Eye (tissue), 1 donor: ENCODE results near the gene SLC25A25.
A peak's percentile ranks its signal among the peaks of the same experiment; 100 is the strongest.
"Not testable (repeated sequence)": the region's sequence is repeated elsewhere in the genome, so short reads cannot be mapped to it uniquely, and the experiment has no call there.

Source experiments
- DNase-seq: peaks from one replicate; pipeline ENCODE4 v3.0.0-alpha.2; 2015

The SLC25A25 gene

DNA sequence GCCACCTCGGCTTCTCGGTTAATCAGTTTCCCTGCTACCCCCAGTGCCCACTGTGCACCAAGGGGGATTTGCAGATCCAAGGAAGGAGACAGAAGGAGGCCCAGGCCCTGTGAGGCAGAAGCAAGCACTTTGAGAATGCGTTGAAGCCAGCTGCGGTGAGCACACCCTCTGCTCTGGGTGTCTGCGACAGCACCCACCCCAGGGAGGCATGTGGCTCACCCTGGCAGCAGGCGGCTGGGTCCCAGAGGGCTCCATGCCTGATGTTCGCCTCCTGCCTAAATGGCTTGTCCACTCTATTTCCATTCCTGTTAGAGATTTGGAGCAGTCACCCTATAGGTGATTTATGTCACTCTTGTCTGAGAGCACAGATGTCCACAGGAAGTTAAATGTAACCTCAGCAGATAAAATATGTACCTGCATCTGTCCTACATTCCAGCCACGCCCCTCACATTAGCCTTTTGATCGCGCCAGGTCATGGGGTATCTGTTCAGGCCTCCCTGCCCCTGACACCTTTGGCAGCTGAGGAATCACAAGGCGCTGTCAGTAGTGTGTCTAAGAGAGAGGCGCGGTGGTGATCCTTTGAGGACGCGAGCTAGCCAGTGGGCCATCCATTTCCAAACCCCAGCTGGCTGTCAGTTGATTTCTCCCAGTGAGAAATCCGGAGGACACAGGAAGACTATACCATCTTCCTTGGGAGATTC lies 31.3 kb downstream of the SLC25A25 start:
- DNase-seq: no peak

DNA sequence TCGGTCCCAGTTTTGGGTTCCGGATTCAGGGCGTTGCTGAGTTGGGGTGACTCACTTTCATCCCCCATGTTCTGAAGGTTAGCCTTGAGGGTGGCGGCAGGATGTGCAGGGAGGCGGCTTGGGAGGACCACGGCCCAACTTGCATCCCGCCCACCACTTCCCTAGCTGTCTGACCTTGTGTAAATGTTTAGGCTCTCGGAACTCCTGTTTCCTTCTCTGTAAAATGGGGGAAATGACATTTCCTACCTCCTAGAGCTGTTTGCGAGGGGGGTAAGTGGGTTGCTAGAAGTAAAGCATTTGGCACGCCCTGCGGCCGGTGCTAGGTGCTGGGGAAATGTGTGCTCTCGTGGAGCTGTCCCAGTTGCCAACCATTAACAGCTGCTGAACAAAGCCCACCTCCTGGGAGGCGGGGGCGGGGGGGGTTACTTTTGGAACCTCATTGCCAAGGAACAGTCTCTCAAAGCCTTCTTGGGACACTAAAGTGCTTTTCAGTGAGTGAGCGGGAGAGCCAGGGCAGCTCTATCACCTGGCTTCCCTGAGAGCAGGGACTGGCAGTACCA lies 32.0 kb downstream of the SLC25A25 start:
- no peak for DNase-seq

DNA sequence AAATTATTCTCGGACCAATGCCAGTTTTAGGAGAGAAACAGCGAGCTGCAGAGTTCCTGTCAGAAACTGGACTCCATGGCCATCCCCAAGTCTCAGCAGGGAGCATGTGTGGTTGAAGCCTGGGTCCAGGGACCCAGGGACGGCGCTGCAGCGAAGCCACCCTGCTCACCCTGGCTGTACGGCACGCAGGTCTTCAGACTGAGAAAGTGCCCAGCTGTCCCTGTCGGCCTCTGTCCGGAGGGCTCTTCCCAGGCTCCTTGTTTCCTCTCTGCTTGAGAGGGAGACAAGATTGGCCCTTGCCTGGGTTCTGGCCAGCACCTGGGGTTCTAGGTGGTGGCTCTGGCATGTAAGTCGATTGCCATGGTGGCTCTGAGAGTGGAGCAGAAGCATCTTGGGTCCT lies 32.5 kb downstream of the SLC25A25 start:
- DNase-seq: no peak

DNA sequence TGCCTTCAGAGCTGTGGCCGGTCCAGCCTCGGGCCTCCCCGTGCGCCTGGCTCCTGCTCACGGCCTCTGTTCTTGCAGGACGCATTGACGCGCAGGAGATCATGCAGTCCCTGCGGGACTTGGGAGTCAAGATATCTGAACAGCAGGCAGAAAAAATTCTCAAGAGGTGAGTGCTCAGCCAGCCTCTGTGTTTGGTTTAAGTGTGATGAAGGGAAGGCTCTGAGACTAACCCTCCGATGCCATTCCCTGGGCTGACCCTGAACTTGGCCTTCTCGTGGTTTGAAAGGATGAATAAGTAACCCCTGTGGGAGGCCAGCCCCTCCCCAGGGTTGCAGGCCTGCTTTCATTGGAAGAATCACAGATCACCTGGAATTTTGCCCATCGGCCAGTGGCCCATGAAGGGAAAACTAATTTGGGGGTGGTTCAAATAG lies 33.2 kb downstream of the SLC25A25 start:
- no peak for DNase-seq

DNA sequence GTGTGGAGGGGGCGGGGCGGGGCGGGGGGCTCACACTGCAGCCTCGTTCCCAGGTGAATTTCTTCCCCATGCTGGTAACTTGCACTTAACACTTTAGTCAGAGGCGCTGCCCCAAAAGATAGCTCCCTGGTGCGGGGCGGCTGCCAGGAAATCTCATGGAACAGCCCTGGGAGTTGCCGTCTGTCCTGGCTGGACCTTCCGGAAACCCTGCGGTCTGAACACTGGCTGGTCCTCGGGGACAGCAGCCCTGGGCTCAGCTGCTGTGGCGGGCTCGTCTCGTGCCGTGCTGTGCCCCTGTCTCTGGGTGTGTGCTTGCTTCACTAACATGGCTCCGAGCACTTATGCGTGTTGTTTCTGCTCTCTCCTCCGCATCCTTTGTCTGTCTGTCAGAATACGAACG lies 33.7 kb downstream of the SLC25A25 start:
- peak; percentile 27 for DNase-seq

DNA sequence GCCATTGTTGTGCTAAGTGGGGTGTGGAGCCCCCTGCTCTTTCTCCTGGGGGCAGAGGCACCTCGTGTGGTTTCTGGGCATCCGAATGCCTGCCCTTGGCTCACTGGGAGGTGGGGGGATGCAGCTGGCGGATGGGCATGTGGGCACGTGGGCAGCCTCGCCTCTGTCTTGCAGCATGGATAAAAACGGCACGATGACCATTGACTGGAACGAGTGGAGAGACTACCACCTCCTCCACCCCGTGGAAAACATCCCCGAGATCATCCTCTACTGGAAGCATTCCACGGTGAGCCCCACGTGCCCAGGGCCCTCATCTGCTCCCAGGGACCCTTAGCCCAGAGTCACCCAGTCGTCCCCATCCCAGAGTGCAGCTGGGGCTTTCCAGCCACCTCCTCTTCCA lies 34.2 kb downstream of the SLC25A25 start:
- no peak for DNase-seq

DNA sequence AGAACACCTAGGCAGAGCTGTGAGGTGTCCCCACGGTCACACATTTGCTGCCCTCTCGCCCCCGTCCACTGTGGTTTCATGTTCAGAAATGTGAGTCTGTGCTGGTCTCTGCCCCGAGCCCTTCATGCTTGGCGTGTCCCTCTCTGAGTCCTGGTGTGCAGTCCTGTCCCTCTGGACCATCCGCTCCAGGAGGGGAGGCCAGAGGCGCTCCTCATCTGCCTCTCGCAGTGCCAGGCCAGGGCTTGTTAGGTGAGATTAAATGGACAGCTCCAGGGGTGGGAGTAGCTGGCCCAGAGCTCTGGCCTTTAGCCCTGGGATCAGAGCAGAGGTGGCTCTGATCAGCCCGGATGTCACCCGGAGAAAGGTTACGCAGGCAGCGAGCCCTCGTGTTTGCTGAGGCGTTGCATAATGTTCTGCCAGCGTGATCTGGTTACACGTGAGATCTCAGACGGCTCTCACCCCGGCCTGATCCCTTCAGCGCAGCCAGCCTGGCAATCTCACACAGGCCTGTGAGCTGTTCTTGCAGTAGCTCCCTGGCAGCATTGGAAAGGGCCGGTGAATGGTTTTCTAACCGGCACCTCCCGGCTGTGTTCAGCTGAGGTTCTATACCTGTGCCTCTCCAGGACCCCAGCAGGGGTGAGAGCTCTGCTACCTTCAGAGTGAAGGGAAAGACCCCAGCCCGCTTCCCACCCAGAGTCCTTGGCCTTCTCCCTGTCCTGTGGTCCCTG lies 35.0 kb downstream of the SLC25A25 start:
- peak; percentile 58 for DNase-seq

DNA sequence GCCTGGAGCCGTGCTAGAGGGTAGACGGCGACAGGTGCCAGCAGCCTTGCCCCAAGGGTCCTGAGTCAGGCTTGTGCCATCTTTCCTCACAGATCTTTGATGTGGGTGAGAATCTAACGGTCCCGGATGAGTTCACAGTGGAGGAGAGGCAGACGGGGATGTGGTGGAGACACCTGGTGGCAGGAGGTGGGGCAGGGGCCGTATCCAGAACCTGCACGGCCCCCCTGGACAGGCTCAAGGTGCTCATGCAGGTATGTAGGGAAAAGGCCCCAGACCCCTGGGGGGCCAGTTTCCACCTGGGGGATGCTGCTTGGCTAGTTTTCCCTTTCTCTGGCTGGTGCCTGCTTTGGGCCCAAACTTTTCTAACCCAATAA lies 35.5 kb downstream of the SLC25A25 start:
- DNase-seq: no peak

DNA sequence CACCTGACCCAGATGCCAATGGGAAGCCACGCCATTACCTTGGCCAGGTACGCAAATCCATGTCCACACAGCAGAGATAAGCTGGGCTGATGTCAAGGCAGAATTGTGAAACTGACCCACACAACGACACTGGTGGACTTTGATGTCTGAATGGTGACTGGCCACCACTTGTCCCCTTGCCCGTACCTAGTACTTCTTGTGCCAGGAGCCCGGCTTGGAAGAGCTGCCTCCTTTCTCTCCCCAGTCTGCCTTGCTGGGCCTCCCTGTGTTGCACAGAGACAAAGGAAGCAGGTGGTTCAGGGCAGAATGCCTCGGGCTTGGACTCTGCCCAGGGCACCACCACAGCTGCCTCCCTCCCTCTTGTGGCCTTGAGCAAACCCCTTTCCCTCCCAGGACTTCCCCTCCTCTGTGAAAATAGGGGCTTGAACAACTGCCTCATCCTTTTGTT lies 36.2 kb downstream of the SLC25A25 start:
- peak; percentile 54 for DNase-seq

DNA sequence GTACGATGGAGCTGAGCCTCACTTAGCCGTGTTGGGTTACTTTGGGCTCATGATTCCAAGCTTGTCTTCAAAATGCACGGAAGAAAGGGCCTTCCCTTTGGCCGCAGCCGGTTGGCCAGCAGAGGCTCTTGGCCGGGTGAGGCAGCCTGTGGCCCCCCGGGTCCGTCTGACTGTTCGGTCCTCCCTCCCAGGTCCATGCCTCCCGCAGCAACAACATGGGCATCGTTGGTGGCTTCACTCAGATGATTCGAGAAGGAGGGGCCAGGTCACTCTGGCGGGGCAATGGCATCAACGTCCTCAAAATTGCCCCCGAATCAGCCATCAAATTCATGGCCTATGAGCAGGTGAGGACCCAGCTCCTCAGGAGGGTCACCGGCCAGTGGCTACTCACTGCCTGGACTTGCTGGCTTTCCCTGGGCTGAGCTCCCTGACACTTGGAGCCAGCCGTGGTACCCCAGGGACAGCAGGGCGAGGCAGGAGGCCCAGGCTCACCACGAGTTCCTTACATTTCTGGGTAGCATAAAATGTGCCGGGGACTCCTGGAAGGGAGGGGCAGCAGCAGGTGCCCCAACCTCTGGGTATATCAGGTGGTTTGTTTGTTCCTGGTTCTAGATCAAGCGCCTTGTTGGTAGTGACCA lies 37.6 kb downstream of the SLC25A25 start:
- no peak for DNase-seq

DNA sequence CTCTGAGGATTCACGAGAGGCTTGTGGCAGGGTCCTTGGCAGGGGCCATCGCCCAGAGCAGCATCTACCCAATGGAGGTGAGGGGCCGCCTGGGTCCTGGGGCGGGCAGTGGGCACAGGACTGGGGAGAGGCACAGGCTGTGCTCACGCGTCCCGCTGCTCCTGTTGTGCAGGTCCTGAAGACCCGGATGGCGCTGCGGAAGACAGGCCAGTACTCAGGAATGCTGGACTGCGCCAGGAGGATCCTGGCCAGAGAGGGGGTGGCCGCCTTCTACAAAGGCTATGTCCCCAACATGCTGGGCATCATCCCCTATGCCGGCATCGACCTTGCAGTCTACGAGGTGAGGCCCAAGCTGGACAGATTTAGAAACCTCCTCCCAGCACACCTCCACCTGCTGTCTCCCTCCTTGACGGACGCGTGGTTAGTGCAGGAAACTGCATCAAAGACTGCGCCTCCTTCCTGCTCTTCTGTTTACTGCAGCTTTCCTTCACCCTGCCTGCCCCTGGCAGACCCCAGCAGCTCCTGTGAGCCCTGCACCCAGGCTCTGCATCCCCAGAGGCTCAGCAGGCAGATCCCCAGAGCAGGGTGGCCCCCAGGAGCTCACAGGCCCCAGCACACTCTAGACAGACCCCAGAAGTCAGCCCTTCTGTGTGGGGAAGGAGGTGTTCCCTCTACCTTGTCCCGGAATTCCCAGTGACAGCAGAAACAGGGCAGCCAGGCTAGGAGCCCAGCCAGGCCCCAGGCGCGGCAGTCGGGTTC lies 38.3 kb downstream of the SLC25A25 start:
- no peak for DNase-seq

DNA sequence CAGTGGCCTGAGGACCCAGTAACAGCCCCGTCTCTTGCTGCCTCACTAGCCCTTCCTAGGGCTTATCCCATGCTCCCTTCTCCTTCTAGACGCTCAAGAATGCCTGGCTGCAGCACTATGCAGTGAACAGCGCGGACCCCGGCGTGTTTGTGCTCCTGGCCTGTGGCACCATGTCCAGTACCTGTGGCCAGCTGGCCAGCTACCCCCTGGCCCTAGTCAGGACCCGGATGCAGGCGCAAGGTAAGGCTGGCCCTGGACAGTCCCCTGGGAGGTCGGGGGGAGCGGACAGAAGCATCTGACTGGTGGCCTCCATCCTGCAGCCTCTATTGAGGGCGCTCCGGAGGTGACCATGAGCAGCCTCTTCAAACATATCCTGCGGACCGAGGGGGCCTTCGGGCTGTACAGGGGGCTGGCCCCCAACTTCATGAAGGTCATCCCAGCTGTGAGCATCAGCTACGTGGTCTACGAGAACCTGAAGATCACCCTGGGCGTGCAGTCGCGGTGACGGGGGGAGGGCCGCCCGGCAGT lies 39.0 kb downstream of the SLC25A25 start:
- no peak for DNase-seq

DNA sequence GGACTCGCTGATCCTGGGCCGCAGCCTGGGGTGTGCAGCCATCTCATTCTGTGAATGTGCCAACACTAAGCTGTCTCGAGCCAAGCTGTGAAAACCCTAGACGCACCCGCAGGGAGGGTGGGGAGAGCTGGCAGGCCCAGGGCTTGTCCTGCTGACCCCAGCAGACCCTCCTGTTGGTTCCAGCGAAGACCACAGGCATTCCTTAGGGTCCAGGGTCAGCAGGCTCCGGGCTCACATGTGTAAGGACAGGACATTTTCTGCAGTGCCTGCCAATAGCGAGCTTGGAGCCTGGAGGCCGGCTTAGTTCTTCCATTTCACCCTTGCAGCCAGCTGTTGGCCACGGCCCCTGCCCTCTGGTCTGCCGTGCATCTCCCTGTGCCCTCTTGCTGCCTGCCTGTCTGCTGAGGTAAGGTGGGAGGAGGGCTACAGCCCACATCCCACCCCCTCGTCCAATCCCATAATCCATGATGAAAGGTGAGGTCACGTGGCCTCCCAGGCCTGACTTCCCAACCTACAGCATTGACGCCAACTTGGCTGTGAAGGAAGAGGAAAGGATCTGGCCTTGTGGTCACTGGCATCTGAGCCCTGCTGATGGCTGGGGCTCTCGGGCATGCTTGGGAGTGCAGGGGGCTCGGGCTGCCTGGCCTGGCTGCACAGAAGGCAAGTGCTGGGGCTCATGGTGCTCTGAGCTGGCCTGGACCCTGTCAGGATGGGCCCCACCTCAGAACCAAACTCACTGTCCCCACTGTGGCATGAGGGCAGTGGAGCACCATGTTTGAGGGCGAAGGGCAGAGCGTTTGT lies 39.6 kb downstream of the SLC25A25 start:
- no peak for DNase-seq

DNA sequence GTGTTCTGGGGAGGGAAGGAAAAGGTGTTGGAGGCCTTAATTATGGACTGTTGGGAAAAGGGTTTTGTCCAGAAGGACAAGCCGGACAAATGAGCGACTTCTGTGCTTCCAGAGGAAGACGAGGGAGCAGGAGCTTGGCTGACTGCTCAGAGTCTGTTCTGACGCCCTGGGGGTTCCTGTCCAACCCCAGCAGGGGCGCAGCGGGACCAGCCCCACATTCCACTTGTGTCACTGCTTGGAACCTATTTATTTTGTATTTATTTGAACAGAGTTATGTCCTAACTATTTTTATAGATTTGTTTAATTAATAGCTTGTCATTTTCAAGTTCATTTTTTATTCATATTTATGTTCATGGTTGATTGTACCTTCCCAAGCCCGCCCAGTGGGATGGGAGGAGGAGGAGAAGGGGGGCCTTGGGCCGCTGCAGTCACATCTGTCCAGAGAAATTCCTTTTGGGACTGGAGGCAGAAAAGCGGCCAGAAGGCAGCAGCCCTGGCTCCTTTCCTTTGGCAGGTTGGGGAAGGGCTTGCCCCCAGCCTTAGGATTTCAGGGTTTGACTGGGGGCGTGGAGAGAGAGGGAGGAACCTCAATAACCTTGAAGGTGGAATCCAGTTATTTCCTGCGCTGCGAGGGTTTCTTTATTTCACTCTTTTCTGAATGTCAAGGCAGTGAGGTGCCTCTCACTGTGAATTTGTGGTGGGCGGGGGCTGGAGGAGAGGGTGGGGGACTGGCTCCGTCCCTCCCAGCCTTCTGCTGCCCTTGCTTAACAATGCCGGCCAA lies 40.4 kb downstream of the SLC25A25 start:
- no peak for DNase-seq

DNA sequence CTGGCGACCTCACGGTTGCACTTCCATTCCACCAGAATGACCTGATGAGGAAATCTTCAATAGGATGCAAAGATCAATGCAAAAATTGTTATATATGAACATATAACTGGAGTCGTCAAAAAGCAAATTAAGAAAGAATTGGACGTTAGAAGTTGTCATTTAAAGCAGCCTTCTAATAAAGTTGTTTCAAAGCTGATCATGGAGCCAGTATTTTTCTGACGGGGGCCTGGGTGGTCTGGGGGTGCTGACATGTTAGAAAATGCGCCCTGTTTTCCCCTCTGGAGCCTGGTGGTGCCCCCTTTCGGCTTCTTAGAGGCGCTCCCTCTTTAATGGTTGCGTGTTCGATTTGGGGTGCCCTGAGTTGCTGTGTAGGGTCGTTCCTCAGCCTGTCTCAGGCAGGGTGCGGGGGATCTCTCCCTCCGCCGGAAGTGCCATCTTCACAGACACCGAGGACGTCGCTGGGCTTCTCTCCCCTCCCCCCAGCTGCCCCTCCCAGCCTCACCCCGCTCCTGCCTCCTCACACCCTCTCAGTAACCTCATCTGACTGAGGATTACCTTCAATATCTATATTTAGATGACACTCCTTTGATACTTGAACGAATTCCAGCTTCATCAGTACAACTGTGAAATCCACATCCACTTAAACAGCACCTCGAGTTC lies 41.1 kb downstream of the SLC25A25 start:
- no peak for DNase-seq

DNA sequence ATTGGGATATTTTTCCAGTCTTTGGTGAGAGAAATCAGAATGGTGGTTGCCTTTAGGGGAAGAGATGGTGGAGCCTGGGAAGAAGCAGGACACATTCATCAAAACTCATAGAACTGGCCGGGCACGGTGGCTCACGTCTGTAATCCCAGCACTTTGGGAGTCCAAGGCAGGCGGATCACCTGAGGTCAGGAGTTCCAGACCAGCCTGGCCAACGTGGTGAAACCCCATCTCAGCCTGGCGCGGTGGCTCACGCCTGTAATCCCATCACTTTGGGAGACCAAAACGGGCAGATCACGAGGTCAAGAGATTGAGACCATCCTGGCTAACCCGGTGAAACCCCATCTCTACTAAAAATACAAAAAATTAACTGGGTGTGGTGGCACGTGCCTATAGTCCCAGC lies 43.7 kb downstream of the SLC25A25 start:
- DNase-seq: not testable (repeated sequence)

DNA sequence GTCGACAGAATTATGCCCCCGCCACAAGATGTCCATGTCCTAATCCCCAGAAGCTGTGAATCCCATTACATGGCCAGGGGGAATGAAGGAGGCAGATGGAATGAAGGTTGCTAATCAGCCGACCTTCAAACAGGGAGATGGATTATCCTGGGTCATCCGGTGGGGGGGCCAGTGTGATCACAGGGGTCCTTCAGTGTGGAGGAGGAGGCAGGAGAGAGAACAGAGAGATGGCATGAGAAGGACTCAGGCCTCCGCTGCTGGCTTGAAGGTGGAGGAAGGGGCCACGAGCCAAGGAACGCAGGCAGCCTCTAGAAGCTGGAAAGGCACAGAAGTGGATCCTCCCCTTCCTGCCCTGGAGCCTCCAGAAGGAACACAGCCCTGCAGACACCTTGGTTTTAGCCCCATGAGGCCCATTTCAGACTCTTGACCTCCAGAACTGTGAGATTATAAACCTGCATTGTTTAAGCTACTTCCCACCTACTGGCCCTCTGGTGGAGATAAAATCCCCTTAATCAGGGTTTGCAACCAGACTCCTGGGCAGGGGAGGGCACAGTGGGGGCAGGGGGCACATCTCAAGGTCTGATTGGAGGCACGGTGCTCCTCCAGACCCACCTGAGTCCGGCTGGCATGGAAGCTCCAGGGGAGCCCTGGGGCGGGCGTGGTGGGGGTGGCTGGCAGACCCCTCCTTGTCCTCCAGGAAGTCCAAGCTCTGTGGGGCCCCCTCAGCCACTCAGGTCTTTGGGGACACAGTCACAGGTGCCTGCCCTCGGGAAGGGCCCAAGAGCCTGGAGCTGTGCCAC lies 45.7 kb downstream of the SLC25A25 start:
- DNase-seq: no peak

DNA sequence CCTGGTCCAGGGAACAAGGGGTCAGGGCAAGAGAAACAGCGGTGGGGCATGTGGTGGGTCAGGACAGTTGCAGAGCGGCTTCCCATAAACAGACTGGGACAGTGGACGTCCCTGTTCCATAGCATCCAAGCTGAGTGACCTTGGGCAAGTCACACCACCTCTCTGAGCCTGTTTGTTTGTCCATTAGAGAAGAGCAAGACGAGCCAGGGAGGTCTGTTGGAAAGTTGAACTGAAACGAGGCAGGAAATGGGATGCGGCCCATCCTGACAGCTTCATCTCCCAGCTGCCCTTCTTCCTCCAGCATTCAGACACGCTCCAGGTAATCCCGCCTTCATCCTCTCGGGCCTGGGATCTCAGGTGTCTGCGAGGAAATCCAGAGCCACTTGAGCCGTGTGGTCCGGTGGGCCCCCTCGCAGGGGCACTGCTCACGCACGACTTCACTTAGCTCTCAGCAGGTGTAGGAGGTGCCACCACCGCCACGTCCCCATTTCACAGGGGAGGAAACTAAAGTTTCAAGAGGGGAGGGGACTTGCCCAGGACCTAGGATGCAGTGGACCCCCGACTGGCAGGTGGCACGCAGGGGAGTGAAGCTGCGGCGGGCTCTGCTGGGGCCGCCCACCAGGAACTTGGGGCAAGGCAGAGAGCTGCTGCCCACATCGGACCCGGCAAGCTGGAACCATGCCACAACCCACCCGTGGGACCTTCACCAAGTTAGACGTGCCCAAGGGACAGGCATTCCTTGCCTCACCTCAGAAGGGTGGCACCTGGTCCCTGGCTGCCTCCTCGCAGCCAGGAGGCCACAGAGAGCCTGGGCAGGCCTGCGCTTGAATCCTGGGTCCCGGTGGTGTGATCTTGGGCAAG lies 46.5 kb downstream of the SLC25A25 start:
- DNase-seq: no peak
